Stimulated activated CD8-positive, alpha-beta memory T cell treated with anti-CD3 and anti-CD28 coated beads, Interleukin-4, amount 100 ng/mL, for 24 hours (primary cell): Measurements from ENCODE around the gene CXADR.
"Not testable (repeated sequence)": the region's sequence is repeated elsewhere in the genome, so short reads cannot be mapped to it uniquely, and the experiment has no call there.

Experiments used
- DNase-seq: peaks from one replicate; pipeline ENCODE4 v3.0.0-alpha.2; 2020; ENCODE audit warnings: low read depth

CXADR gene

GRCh38 chr21:17512253-17513213 lies at the start of gene CXADR:
Gene CXADR, plus strand, starts transcription at chr21:17513043. Its CDS starts 87 bp downstream, at chr21:17513130.
- DNase-seq: peak; percentile 64

GRCh38 chr21:17466166-17466565 lies 46.7 kb upstream of the CXADR start:
- DNase-seq: no peak

GRCh38 chr21:17467392-17467791 lies 45.5 kb upstream of the CXADR start:
- no peak for DNase-seq

DNA sequence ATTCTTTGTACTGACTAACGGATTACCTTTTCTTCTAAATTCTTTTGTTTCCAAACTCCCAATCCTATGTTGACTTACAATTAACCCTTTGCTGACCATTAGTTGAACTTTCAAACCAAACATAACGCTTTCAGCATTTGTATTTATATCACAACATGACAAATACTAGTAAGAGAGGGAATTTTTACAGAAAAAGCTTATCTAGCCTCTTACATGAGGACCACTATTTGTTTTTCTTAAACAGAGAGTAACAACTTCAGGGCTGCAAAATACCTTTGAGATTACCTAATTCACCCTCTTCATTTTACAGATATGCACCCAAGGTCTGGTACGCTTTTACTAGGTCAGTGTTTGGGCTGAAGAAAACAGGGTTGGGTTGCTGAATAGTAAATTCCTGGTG lies 45.0 kb upstream of the CXADR start:
- DNase-seq: no peak

- DNase-seq: no peak
Observed at GRCh38 chr21:17468698-17469097, 44.1 kb upstream of the CXADR start.

- DNase-seq: no peak
Observed at GRCh38 chr21:17469727-17470126, 43.1 kb upstream of the CXADR start.

GRCh38 chr21:17472182-17472581 lies 40.7 kb upstream of the CXADR start:
- DNase-seq: no peak

DNA sequence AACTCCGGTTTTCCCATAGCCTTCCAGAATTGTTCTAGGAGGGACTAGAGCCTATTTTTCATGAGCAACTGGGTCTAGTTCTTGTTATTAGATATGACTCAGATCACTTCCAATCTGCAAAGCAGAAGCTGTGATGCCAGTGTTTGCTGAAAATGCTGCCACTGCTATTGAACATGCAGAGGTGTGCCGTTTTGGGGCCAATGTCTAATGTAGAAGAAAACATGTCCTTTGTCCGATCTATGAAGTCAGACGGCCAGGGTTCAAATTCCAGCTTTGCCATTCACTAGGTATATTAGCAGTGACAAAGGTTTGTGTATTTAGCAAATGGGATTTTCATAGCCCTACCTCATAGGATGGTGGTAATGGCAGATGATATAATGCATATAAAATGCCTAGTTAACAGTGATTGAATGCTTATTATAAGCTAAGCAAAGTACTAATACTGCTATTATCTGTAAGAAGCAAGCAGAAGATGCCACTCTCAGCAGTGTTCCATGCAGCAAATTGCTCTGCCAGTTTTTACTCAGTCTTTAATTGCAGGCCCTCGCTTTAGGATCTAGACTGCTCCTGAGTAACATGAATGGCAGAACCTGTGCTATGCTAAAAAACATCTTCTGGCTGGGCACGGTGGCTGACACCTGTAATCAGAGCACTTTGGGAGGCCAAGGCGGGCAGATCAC lies 40.1 kb upstream of the CXADR start:
- DNase-seq: no peak

DNA sequence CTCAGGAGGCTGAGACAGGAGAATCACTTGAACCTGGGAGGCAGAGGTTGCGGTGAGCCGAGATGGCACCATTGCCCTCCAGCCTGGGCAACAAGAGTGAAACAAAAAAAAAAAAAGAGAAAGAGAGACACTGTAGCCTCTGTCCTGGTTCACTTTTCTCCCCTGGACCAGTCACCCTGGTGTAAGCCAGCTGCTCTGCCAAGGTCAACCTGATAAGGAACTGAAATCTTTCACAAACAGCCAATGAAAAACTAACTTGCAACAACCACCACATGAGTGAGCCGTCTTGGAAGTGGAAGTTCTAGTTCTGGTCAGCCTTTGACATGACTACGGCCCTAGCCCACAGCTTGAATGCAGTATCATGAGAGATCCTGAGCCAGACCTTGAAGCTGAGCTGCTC lies 36.8 kb upstream of the CXADR start:
- no peak for DNase-seq

DNA sequence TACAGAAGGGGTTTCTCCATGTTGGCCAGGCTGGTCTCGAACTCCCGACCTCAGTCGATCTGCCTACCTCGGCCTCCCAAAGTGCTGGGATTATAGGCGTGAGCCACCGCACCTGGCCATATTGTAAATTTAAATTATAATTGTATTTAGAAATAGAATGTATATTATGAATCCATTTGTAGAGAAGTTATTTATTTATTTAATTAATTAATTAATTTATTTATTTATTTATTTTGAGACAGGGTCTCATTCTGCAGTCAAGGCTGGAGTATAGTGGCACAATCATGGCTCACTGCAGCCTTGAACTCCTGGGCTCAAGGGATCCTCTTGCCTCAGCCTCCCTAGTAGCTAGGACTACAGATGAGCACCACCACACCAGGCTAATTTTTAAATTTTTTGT lies 34.7 kb upstream of the CXADR start:
- not testable (repeated sequence) for DNase-seq

DNA sequence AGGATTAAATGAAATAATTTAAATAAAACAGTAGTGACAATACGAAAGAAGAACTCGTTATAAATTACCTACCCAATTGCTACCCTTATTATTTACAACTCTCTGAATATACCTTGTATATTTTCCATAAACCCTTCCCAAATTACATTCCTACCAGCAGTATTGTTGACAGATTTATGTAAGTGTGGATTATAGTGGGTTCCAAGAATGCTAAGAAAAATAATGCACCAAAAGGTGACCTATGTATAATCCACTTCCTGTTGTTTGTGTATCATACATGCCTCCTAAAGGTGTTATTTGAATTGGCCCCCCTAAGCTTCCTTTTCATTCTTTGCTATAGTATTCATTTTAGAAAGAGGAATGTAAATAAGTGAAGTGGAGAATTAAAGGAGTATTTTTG lies 33.2 kb upstream of the CXADR start:
- DNase-seq: no peak

DNA sequence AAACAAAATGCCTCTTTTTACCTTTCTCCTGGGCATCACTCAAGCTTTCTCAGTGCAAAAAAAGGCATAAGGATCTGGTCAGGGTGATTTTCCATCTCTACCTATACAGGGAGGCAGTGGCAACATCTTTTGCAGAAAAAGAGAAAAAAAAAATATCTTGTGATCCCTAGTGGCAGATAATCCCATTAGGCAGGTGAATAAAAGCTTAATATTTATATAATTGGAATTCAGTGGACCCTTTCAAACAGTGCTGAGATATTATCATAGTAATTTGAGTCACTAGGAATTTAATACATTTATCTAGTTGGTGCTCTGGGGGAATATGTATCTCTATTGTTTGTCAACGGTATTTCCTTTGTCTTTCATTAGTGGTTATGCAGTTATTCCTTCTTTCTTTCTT lies 29.9 kb upstream of the CXADR start:
- DNase-seq: no peak

DNA sequence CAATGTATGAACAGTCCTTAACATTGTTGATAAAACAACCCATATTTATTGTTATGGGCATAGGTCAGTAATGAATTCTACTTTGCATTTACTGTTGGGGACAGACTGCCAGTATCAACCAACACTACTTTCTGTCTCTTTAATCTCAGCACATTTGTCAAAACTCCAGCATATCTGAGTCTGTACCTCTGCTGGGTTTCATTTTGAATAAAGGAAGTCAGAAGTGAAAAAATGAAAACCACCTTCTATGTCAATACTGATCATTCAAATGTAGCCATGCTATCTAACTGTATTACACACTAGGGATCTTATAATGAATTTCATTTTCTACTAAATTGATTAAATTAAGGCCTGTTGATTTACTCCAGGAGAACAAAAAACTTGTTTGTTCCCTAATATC lies 24.2 kb upstream of the CXADR start:
- DNase-seq: no peak

DNA sequence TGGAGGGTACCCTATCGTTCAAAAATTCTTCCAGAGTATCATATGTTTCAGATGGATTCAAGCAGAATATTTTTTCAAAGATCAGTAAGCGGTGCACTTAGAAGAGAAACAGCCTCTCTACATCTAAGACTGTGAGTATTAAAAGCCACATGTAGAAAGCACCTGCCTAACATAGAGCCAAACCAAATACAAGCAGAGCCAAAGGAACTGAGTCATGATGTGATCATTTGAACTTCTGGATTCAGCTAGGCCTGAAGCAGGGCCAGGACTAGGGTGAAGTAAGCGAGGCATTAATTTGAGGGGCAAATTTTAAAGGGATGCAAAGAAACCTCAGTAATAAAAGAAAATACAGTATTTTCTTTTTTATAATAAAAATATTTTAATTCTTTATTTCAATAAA lies 23.3 kb upstream of the CXADR start:
- DNase-seq: not testable (repeated sequence)

DNA sequence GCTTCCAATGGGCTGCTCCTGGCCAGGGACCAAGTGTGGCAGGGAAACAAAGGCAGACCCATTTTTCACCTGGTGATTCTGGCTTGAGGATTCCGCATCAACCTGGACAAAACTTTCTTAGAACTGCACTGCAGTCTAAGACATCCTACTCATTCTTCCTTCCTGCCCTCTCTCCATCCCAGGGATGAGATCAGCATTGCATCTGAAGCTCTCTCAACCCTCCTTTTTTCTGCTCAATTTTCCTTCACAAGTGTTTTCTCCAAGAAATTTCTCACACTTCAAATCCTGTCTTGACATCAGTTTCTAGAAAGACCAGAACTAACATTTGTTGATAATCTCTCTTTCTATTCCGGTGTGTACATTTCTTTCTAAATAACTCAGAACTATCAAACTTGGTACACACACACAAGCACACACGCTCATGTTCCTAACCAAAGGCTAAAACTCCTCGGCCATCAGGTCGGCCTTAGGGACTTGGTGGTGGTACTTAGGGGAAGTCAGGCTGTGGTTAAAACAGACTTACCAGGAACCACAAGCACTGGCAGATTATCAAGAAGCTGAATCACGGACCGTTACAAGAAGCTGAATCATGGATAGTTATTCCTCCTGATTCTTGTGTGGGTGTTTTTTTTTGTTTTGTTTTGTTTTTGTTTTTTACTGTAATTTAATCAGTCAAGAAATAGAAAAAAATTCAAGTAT lies 21.0 kb upstream of the CXADR start:
- DNase-seq: no peak

GRCh38 chr21:17492415-17493168 lies 20.3 kb upstream of the CXADR start:
- DNase-seq: no peak

DNA sequence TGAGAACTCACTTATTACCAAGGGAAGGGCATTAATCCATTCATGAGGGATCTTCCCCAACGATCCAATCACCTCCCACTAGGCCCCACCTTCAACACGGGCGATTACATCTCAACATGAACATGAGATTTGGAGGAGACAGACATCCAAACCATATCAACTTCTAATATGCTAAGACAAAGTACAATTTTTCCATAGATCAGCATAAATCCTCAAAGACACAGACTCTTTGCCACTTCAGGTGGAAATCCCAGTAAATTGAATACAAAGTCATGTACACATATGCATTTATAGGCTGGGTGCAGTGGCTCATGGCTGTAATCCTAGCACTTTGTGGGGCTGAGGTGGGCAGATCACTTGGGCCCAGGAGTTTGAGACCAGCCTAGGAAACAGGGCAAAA lies 18.8 kb upstream of the CXADR start:
- no peak for DNase-seq

GRCh38 chr21:17495680-17496079 lies 17.2 kb upstream of the CXADR start:
- DNase-seq: no peak

DNA sequence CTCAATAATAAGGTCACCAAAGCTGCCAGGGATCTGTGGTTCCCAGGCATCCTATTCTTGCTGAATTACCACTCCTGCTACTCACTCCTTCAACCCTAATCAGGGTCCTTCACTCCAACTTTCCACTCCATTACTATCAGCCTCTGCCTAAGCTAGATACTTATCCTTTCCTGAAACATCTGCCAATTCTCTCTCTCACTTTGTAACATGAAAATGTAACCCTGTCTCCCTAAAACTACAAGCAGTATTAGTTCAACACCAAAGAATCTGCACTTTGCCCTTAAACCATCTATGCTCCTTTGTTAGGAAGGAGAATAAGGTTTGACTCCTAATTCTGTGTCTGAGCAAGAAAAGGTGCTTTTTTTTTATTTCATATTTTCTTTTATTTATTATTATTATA lies 15.5 kb upstream of the CXADR start:
- no peak for DNase-seq

DNA sequence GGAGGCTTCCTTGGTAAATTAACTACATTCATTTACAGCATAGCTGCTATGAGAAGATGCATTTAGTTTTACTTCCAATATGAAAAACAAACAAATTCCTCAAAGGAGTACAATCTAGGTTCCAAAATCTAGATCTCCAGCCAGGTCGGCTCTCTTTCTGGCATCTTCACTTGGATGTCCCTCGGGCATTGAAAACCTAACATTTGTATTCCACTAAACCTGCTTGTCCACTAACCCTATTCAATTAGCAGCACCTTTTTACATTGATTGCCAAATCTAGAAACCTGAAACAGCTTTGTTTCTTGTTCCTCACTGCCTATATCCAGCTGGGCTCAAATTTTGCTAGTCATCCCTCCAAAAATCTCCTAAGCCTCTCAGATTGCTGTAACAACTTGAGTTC lies 14.3 kb upstream of the CXADR start:
- no peak for DNase-seq

GRCh38 chr21:17501107-17502006 lies 11.5 kb upstream of the CXADR start:
- no peak for DNase-seq
